HG02885 (cell line): ENCODE data around the gene C1QL4.
"Not testable (repeated sequence)": the region's sequence is repeated elsewhere in the genome, so short reads cannot be mapped to it uniquely, and the experiment has no call there.

Experiments used
- ATAC-seq: cut with Tn5 transposase; IDR thresholded peaks from one replicate; pipeline ENCODE4 v1.9.1; 2021; ENCODE audit warnings: mild to moderate bottlenecking; ENCODE audit not compliant: unreplicated experiment, poor library complexity

C1QL4 gene

DNA sequence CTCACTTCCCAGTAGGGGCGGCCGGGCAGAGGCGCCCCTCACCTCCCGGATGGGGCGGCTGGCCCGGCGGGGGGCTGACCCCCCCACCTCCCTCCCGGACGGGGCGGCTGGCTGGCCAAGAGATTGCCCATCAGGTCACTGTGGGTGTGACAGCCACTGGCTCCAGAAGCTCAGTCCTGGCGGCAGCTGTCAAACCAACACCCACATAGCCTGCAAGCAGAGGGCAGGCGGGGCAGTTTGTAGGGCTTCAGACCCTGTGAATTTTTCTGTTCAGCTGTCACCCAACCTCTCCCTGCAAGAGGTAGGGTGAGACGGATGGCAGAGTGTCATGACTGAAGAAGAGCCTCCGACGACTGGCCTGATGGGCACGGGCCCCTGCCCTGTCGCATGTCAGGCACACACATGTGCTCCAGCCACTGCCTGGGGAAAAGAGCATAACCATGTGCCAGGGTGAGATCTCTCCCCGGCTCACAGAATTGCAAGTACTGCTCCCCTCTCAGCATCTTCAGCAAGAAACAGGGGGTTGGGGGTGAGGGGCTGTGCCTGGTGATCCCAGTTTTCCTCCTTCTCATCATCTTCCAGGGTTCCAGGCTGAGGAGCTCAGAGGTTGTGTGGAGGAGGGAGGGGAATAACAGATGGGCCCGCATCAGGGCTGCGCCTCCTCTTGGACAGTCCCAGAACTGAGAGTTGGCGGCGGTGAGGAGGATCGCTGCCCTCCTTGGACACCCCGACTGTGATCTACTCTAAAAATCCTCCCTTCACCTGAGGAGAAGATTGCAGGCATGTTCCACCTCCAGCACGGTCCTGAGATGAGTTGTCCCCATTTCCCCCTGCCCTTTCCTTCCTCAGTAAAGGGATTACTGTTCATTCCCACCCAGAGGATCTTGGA, 53.2 kb downstream of the C1QL4 start:
- no peak for ATAC-seq

DNA sequence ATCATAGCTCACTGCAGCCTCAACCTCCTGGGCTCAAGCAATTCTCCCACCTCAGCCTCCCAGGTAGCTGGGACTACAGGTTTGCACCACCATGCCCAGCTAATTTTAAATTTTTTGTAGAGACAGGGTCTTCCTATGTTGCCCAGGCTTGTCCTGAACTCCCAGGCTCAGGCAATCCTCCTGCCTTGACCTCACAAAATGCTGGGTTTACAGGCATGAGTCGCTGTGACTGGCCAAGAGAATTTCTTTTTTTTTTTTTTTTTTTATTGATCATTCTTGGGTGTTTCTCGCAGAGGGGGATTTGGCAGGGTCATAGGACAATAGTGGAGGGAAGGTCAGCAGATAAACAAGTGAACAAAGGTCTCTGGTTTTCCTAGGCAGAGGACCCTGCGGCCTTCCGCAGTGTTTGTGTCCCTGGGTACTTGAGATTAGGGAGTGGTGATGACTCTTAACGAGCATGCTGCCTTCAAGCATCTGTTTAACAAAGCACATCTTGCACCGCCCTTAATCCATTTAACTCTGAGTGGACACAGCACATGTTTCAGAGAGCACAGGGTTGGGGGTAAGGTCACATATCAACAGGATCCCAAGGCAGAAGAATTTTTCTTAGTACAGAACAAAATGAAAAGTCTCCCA, 54.1 kb downstream of the C1QL4 start:
- not testable (repeated sequence) for ATAC-seq
